ENCODE measurements around the gene DTYMK.

- TF ChIP-seq POLR2A (IDR thresholded peaks at IDR 0.05) (no peak), CTCF (IDR thresholded peaks at IDR 0.05) (no peak)
Measured at GRCh38 chr2:241736111-241736510, 49.5 kb upstream of the DTYMK start.

Data from upper lobe of left lung (tissue), 4 donors.